ENCODE results near the gene RGS2. TPM values are rescaled to one million over a fixed set of nuclear protein-coding genes. Genes with fewer than 3 reads are reported as not detected.

Gene RGS2
- total RNA-seq, 1 donor from 2014 or later: 17.1 TPM

- no peak for DNase-seq
- intact Hi-C loops (cut with micrococcal nuclease): no loop called here
- ATAC-seq: peak; percentile 52
Measured at GRCh38 chr1:192793983-192794767, 14.7 kb upstream of the RGS2 start.

GRCh38 chr1:192794768-192795035 is 14.1 kb upstream of the RGS2 start:
- intact Hi-C loops (cut with micrococcal nuclease): no loop called here
- no peak for ATAC-seq
- DNase-seq: no peak

DNA sequence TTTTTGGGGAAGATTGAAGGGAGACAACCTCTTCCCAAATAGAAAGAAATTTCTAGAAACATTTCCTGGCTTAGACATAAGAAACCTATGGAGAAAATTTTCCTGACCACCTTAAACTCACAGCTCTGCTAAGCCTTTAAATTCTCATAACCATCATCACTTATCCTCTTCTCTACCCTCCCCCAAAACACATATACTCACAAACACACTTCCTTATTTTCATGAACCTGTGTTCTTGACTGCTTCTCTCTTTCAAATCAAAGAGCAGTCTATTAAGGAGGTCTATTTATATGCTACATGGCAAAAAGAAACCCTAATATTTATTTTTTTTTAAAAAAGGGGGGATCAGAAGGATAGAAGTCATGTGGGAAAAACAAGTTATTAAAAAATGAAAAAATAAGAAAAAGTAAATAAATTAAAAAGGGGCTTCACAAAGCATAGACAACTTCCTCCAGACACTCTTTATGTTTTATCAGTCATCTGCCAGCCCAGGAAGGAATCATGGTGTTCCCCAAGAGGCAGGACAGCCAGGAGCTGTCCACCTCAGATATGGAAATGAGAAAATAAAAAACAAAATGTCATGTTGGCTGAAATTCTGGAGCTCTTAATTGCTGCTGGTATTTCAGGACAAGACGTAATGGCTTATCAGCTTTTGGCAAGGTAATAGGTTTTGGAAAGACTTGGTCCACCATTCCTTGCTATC is 12.8 kb upstream of the RGS2 start:
- intact Hi-C loops (cut with micrococcal nuclease): no loop called here
- DNase-seq: no peak
- ATAC-seq: no peak

GRCh38 chr1:192797143-192797542 is 11.7 kb upstream of the RGS2 start:
- ATAC-seq: peak; percentile 89

GRCh38 chr1:192797891-192798290 is 10.9 kb upstream of the RGS2 start:
- ATAC-seq (no peak), DNase-seq (no peak)
- intact Hi-C loops (cut with micrococcal nuclease): no loop called here

More at GRCh38 chr1:192797143-192797542, 11.7 kb upstream of the RGS2 start:
- intact Hi-C loops (cut with micrococcal nuclease): no loop called here
- peak; percentile 33 for DNase-seq

DNA sequence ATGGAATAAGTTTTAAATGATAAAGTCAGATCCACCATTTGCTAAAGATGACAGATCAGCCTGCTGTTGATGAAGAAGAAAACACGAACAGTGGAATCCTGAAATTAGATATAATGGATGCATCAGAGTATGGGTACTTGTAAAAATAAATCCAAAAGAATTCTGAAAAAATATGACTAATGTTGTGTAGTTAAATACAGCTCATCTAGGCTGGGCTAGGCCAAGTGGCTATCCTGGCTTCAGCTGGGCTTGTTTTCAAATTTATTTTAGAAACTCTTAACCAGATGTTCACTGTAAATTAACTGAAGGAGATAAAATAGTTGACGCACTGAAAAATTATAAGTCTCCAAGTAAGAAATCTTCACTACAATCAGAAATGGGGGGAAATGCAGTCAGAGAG is 7.4 kb upstream of the RGS2 start:
- DNase-seq: no peak
- peak; percentile 20 for ATAC-seq
- intact Hi-C loops (cut with micrococcal nuclease): loop anchor here (10.0 kb wide), 1 partner anchor 323 kb away; the partner anchor contains the start of gene CDC73

DNA sequence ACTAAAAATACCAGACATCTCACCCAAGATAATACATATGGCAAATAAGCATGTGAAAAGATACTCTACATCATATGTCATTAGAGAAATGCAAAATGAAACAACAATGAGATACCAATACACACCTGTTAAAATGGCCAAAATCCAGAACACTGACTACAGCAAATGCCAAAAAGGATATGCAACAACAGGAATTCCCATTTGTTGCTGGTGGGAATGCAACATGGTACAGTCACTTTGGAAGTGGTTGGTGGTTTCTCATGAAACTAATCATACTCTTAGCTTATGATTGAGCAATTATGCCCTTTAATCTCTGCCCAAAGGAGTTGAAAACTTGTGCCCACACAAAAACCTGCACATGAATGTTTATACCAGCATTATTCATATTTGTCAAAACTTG is 6.4 kb upstream of the RGS2 start:
- intact Hi-C loops (cut with micrococcal nuclease): loop anchor here (10.0 kb wide), 1 partner anchor 322 kb away; the partner anchor contains the start of gene CDC73
- DNase-seq (no peak), ATAC-seq (no peak)

DNA sequence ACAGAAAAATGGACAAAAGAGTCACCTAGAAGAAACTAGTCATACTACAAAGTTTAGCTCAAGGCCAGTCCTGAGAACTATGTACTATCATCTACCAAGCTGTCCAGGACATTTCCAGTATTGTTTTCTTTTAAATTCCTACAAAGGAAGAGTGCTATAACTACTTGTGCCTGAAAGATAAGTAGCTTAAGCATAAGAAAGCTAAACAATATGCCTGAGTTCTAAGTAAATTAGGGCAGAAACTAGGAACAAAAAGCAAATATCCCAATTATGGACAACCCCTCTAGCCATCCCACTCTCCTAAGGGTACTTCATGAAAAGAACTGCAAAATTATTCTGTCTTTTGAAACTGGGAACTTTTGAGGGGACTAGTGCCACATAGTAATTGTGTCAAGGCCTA is 5.3 kb upstream of the RGS2 start:
- no peak for DNase-seq
- intact Hi-C loops (cut with micrococcal nuclease): loop anchor here (10.0 kb wide), 1 partner anchor 321 kb away; the partner anchor contains the start of gene CDC73
- no peak for ATAC-seq

- intact Hi-C loops (cut with micrococcal nuclease): loop anchor here (5.0 to 10.0 kb wide), 3 partner anchors 211 to 319 kb away; partner anchors contain the start of gene CDC73
- ATAC-seq (no peak), DNase-seq (no peak)
Measured at GRCh38 chr1:192805832-192806323, 3.0 kb upstream of the RGS2 start.

DNA sequence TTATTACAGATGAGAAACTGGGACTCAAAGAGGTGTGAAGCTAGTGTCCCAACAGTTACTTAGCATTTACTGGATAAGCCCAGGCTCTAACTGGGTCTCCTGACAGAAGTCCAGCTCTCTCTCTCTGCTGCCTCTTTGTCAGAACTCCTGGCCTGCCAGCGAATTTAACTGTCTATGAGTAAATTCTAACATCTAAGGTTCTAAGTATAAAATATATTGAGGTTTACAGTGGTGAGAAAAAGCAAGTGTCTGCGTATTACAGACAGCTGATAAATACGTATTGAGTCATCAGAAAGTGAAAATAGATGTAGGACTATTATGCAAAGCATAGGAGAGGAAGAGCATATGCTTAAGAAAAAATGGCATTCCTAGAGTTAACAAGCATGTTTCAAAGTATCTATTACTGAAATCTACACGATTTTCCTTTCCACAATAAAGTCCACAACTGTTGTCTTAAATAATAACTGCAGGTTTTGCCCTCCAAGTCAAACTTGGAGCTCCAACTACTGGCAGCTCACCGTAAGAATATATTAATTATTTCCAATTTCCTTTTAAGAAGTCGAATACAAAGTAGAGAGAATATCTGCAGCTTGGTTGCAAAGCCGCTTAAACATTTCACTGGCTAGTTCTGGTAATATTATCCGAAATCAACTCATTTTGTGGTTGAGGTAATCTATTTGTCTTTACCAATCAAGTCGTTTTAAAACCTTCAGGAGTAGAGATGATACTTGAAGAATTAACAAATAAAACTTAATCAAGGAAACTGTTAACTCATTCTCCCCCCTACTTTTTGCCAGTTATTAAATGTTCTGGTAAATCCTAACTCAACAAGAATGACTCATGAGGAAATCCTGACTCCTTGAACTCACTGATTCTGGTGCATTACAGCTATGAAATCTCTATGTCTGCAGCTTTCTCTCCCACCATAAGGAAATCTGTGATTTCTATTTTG is 1.4 kb upstream of the RGS2 start:
- intact Hi-C loops (cut with micrococcal nuclease): loop anchor here (5.0 to 10.0 kb wide), 3 partner anchors 210 to 320 kb away; partner anchors contain the start of gene CDC73
- ATAC-seq: no peak
- DNase-seq: no peak

DNA sequence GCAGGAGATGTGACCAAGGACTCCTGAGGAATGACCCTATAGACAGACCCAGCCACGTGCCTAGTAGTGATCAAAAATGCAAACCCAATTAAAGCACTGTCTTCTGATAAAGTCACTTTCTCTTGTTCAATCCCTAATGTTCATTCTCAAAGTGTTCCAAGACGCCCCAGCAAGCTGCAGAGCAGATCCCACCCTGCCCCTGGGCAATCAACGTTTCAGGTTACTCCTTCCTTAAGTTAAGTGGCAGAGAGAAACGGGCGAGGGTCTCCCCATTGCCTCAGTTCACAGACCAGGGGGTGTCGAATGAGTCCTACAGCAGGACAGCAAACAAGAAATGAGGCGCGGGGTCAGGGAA is 699 bp upstream of the RGS2 start:
- intact Hi-C loops (cut with micrococcal nuclease): loop anchor here (5.0 to 10.0 kb wide), 3 partner anchors 209 to 321 kb away; partner anchors contain the start of gene CDC73
- DNase-seq (no peak), ATAC-seq (no peak)

GRCh38 chr1:192809307-192810252 is 741 bp downstream of the RGS2 start:
- ATAC-seq: peak; percentile 23
- intact Hi-C loops (cut with micrococcal nuclease): loop anchor here (5.0 to 10.0 kb wide), 3 partner anchors 208 to 322 kb away; partner anchors contain the start of gene CDC73
- peak; percentile 49 for DNase-seq

DNA sequence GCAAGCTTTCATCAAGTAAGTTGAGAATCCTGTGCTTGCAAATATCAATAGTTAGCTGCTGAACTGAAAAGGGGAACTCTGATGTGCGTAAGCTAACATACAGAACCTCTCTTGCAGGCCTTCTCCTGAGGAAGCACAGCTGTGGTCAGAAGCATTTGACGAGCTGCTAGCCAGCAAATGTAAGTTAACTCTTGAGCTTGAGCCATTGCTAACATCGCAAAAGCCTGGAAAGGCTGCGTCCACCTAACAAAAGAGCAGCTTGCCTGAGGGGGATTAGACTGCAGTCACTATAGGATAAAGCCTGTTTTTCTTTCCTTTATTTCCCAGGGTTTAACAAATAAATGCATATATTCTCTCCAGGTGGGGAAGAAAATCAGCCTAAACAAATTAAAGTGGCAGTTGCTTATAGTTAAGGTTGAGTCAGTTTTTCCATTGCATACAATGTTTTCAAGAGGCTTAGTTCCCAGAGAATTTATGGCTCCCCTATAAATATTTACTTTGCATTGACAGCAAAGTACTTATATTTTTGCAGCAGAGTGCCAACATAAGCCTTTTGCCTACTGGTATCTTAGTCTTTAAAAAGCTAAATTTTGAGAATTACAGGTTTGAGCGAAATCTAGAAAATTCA is 1.5 kb downstream of the RGS2 start:
- no peak for ATAC-seq
- intact Hi-C loops (cut with micrococcal nuclease): no loop called here
- no peak for DNase-seq

GRCh38 chr1:192811006-192811405 is 2.2 kb downstream of the RGS2 start:
- ATAC-seq: no peak
- intact Hi-C loops (cut with micrococcal nuclease): no loop called here
- DNase-seq: no peak

DNA sequence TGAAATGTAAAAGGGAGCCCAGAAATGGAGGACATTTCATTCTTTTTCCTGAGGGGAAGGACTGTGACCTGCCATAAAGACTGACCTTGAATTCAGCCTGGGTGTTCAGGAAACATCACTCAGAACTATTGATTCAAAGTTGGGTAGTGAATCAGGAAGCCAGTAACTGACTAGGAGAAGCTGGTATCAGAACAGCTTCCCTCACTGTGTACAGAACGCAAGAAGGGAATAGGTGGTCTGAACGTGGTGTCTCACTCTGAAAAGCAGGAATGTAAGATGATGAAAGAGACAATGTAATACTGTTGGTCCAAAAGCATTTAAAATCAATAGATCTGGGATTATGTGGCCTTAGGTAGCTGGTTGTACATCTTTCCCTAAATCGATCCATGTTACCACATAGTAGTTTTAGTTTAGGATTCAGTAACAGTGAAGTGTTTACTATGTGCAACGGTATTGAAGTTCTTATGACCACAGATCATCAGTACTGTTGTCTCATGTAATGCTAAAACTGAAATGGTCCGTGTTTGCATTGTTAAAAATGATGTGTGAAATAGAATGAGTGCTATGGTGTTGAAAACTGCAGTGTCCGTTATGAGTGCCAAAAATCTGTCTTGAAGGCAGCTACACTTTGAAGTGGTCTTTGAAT is 2.9 kb downstream of the RGS2 start:
- DNase-seq (no peak), ATAC-seq (no peak)
- intact Hi-C loops (cut with micrococcal nuclease): no loop called here

DNA sequence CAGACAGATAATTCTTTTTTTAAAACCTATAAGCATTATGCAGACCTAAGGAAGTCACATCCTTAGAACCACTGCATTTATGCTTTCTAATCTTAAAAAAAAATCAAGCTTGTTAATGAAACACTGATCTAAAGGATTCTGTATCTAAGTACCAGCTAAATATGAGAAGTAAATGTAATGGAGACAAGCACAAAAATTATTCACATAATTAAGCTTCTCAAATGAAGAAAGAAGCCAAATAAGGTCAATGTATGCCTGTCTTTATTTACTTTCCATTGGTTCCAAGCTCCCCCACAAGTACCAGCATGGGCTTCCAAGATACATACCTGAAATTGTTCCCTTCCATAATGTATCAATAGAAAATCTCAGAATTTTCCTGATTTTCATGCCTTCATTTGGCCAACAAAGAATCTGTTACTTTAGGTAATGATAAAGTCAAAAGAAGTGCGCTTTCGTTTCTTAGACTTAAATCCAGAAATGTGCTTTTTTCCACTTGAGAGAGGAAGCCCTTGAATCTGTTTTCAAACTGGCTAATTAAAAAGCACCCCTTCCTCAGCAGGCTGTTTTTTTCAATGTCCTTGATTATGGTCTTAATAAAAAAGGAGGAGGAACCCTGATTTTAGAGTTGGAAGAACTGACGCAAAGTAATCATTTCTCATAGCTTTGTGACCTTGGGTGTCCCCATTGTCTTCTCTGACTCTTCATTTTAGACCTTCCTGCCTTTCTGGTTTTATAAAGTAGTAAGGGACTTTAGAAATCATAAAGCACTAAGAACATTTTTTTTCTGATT is 3.8 kb downstream of the RGS2 start:
- no peak for DNase-seq
- ATAC-seq: no peak
- intact Hi-C loops (cut with micrococcal nuclease): no loop called here
